Measurements from ENCODE around the gene TRAPPC5. TPM values are rescaled to one million over a fixed set of nuclear protein-coding genes. Genes with fewer than 3 reads are reported as not detected.

TRAPPC5 gene
- total RNA-seq, 1 experiment from 2014 or later = 317 TPM

- no peaks in the 10 kb centered on the region for H3K36me3 ChIP-seq (ENCODE audit: low read depth, low read length)
- no peaks in the 10 kb centered on the region for H3K9me2 ChIP-seq (replicated peaks; ENCODE audit: low read length)
- DNase-seq (peak; percentile 87), ATAC-seq (peak; percentile 97)
- no peaks in the 10 kb centered on the region for H3F3A ChIP-seq (ENCODE audit: low read length, unreplicated experiment)
- no TSS peak for BruUV-seq (replicated peaks)
- H3K4me3 ChIP-seq (ENCODE audit: low read length) = no peak overlapping the region
- H3K27ac ChIP-seq (ENCODE audit: low read length) = no peak overlapping the region
- H4K20me1 ChIP-seq (ENCODE audit: low read length) = no peaks in the 10 kb centered on the region
- H3K9me3 ChIP-seq (ENCODE audit: low read length) = no peaks in the 10 kb centered on the region
- TF ChIP-seq EZH2phosphoT487 (IDR thresholded peaks at IDR 0.05; ENCODE audit: borderline replicate concordance, low read length) = no peak
- no peak for TF ChIP-seq CTCF (conservative IDR thresholded peaks at IDR 0.05; ENCODE audit: low read depth, low read length)
- no peak for TF ChIP-seq EZH2 (IDR thresholded peaks at IDR 0.05; ENCODE audit: low read length, unreplicated experiment)
- H3K79me2 ChIP-seq (ENCODE audit: low read length) = no peaks in the 10 kb centered on the region
- peaks cover 8% of the 10 kb centered on the region; the same call in 1 of the 2 replicates for H3K27me3 ChIP-seq (ENCODE audit: low read length)
- peak overlapping the region; percentile 46 for H3K4me2 ChIP-seq (ENCODE audit: low read length)
- no peak overlapping the region for H3K9ac ChIP-seq (ENCODE audit: low read length)
- H3K4me1 ChIP-seq (ENCODE audit: insufficient read depth, low read length) = peaks cover 7% of the 10 kb centered on the region; the same call in 1 of the 2 replicates
- CTCF ChIA-PET = interaction anchor here (1.3 kb wide), 1 partner anchor 106 kb away, joined by 7 read pairs; no protein-coding TSS in a partner anchor
- intact Hi-C loops (cut with micrococcal nuclease) = no loop called here
- POLR2A ChIA-PET (ENCODE audit: unreplicated experiment) = interaction anchor here (0.6 kb wide), 1 partner anchor 41 kb away, joined by 3 read pairs; no protein-coding TSS in a partner anchor
- peak overlapping the region; percentile 67 for H2AFZ ChIP-seq (ENCODE audit: low read length)
These were observed 6.3 kb upstream of the TRAPPC5 start for GRCh38 chr19:7674010-7675005.

- Histone ChIP-seq H3K4me2 (ENCODE audit: low read length) (no peak overlapping the region; the same call in 1 of the 2 replicates), H3K79me2 (ENCODE audit: low read length) (peaks cover 7% of the 10 kb centered on the region), H3K9me2 (replicated peaks; ENCODE audit: low read length) (no peaks in the 10 kb centered on the region), H3K9ac (ENCODE audit: low read length) (no peak overlapping the region), H3K27me3 (ENCODE audit: low read length) (no peaks in the 10 kb centered on the region), H4K20me1 (ENCODE audit: low read length) (no peaks in the 10 kb centered on the region), H3F3A (ENCODE audit: low read length, unreplicated experiment) (no peaks in the 10 kb centered on the region), H3K27ac (ENCODE audit: low read length) (no peak overlapping the region), H2AFZ (ENCODE audit: low read length) (no peak overlapping the region), H3K9me3 (ENCODE audit: low read length) (no peaks in the 10 kb centered on the region), H3K36me3 (ENCODE audit: low read depth, low read length) (no peaks in the 10 kb centered on the region), H3K4me3 (ENCODE audit: low read length) (no peak overlapping the region), H3K4me1 (ENCODE audit: insufficient read depth, low read length) (peaks cover 18% of the 10 kb centered on the region; the same call in 1 of the 2 replicates)
- DNase-seq (no peak), ATAC-seq (no peak)
- CTCF ChIA-PET = no interaction called here
- POLR2A ChIA-PET (ENCODE audit: unreplicated experiment) = no interaction called here
- BruUV-seq (replicated peaks) = no TSS peak
- TF ChIP-seq EZH2phosphoT487 (IDR thresholded peaks at IDR 0.05; ENCODE audit: borderline replicate concordance, low read length) (no peak), CTCF (conservative IDR thresholded peaks at IDR 0.05; ENCODE audit: low read depth, low read length) (no peak), EZH2 (IDR thresholded peaks at IDR 0.05; ENCODE audit: low read length, unreplicated experiment) (no peak)
- intact Hi-C loops (cut with micrococcal nuclease) = no loop called here
These were observed 4.3 kb upstream of the TRAPPC5 start for GRCh38 chr19:7676376-7676775.
